ENCODE data around the gene ZNF768.

The ZNF768 gene

DNA sequence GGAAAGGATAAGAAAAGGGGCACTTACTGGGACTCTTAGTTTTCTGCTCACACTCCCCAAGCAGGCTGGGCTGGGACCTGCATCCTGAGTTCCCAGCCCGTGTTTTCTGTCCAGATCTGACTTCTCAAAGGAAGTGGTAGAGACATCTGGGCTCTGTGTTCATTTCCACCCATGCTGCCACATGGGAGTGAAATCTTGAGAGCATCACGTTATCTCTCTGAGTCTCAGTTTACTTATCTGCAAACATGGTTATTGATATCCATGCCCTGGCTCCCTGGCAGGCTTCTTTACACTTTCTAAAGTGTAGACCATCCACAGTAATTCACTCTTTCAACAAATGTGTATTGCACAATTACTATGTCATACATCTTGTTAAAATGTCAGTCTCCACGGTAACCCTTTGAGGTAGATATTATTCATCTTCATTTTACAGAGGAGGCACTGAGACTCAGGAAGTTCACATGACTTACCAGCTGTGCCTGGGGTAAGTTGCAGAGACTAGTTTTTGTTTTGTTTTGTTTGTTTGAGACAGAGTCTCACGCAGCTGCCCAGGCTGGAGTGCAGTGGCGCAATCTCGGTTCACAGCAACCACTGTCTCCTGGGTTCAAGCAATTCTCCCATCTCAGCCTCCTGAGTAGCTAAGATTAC, 41.7 kb upstream of the ZNF768 start:
- no peaks in the 10 kb centered on the region for H3K9me3 ChIP-seq (ENCODE audit: insufficient read depth, low read length, severe bottlenecking)
- peaks cover 9% of the 10 kb centered on the region; the same call in 1 of the 2 replicates for H3K36me3 ChIP-seq (ENCODE audit: insufficient read depth, low read length)
- no peak overlapping the region for H3K4me3 ChIP-seq (ENCODE audit: low read depth in 1 of 2, low read length in 2 of 2)
- peaks cover 44% of the 10 kb centered on the region for H3K4me1 ChIP-seq (ENCODE audit: insufficient read depth, low read length)
- TF ChIP-seq, protein P1, sequence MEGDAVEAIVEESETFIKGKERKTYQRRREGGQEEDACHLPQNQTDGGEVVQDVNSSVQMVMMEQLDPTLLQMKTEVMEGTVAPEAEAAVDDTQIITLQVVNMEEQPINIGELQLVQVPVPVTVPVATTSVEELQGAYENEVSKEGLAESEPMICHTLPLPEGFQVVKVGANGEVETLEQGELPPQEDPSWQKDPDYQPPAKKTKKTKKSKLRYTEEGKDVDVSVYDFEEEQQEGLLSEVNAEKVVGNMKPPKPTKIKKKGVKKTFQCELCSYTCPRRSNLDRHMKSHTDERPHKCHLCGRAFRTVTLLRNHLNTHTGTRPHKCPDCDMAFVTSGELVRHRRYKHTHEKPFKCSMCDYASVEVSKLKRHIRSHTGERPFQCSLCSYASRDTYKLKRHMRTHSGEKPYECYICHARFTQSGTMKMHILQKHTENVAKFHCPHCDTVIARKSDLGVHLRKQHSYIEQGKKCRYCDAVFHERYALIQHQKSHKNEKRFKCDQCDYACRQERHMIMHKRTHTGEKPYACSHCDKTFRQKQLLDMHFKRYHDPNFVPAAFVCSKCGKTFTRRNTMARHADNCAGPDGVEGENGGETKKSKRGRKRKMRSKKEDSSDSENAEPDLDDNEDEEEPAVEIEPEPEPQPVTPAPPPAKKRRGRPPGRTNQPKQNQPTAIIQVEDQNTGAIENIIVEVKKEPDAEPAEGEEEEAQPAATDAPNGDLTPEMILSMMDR (IDR thresholded peaks at IDR 0.05; ENCODE audit: borderline replicate concordance, extremely low read depth, low read length, poor library complexity, severe bottlenecking) = no peak
- TF ChIP-seq EZH2 (IDR thresholded peaks at IDR 0.05; ENCODE audit: borderline replicate concordance, low read depth, low read length, severe bottlenecking) = no peak
- no peak overlapping the region for H3K4me2 ChIP-seq (ENCODE audit: insufficient read depth, low read length)
- no peaks in the 10 kb centered on the region for H4K20me1 ChIP-seq (ENCODE audit: insufficient read depth, low read length)
- peaks cover 27% of the 10 kb centered on the region for H3K79me2 ChIP-seq (ENCODE audit: insufficient read depth, low read length)
- ATAC-seq (ENCODE audit: insufficient read depth, low read depth) (no peak), DNase-seq (peak; percentile 43)
- no peaks in the 10 kb centered on the region for H3K27me3 ChIP-seq (ENCODE audit: insufficient read depth, low read length, poor library complexity)
- no peak overlapping the region for H3K9ac ChIP-seq (ENCODE audit: low read depth, low read length)
- H2AFZ ChIP-seq (ENCODE audit: low read depth, low read length) = no peak overlapping the region
- H3K27ac ChIP-seq (ENCODE audit: low read length) = 0 out of 2 replicates have a peak overlapping the region, but pooled peaks have one; percentile 20

GRCh38 chr16:30567160-30567990, 41.0 kb upstream of the ZNF768 start:
- DNase-seq (no peak), ATAC-seq (ENCODE audit: insufficient read depth, low read depth) (no peak)
- Histone ChIP-seq H3K4me2 (ENCODE audit: insufficient read depth, low read length) (no peak overlapping the region), H3K27me3 (ENCODE audit: insufficient read depth, low read length, poor library complexity) (no peaks in the 10 kb centered on the region), H3K4me1 (ENCODE audit: insufficient read depth, low read length) (peaks cover 36% of the 10 kb centered on the region), H2AFZ (ENCODE audit: low read depth, low read length) (no peak overlapping the region), H3K27ac (ENCODE audit: low read length) (no peak overlapping the region), H3K9me3 (ENCODE audit: insufficient read depth, low read length, severe bottlenecking) (no peaks in the 10 kb centered on the region), H3K4me3 (ENCODE audit: low read depth in 1 of 2, low read length in 2 of 2) (no peak overlapping the region), H3K36me3 (ENCODE audit: insufficient read depth, low read length) (peaks cover 9% of the 10 kb centered on the region; the same call in 1 of the 2 replicates), H4K20me1 (ENCODE audit: insufficient read depth, low read length) (no peaks in the 10 kb centered on the region), H3K9ac (ENCODE audit: low read depth, low read length) (no peak overlapping the region), H3K79me2 (ENCODE audit: insufficient read depth, low read length) (peaks cover 19% of the 10 kb centered on the region)
- TF ChIP-seq, protein P1 (IDR thresholded peaks at IDR 0.05; ENCODE audit: borderline replicate concordance, extremely low read depth, low read length, poor library complexity, severe bottlenecking) = no peak
- TF ChIP-seq EZH2 (IDR thresholded peaks at IDR 0.05; ENCODE audit: borderline replicate concordance, low read depth, low read length, severe bottlenecking) = no peak

DNA sequence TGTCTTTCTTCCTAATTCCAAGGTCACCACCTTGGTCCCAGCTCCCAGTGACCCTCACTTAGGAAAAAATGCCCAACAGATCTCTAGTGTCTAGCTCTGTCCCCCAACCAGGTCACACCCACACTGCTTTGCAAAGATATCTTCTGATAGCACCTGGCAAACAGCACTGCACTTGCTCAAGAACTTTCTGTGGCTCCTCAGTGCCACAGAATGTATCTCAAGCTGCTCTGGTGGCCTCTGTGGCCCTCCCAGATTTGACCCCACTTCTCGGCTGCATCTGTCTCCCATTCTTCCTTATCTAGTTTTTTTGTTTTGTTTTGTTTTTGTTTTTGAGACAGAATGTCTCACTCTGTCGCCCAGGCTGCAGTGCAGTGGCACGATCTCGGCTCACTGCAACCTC, 40.2 kb upstream of the ZNF768 start:
- Histone ChIP-seq H3K9ac (ENCODE audit: low read depth, low read length) (no peak overlapping the region), H3K27ac (ENCODE audit: low read length) (no peak overlapping the region), H4K20me1 (ENCODE audit: insufficient read depth, low read length) (no peaks in the 10 kb centered on the region), H3K4me1 (ENCODE audit: insufficient read depth, low read length) (peaks cover 35% of the 10 kb centered on the region), H3K27me3 (ENCODE audit: insufficient read depth, low read length, poor library complexity) (no peaks in the 10 kb centered on the region), H2AFZ (ENCODE audit: low read depth, low read length) (no peak overlapping the region), H3K4me3 (ENCODE audit: low read depth in 1 of 2, low read length in 2 of 2) (no peak overlapping the region), H3K4me2 (ENCODE audit: insufficient read depth, low read length) (no peak overlapping the region), H3K36me3 (ENCODE audit: insufficient read depth, low read length) (peaks cover 9% of the 10 kb centered on the region; the same call in 1 of the 2 replicates), H3K9me3 (ENCODE audit: insufficient read depth, low read length, severe bottlenecking) (no peaks in the 10 kb centered on the region), H3K79me2 (ENCODE audit: insufficient read depth, low read length) (peaks cover 17% of the 10 kb centered on the region)
- ATAC-seq (ENCODE audit: insufficient read depth, low read depth) = no peak
- DNase-seq = no peak
- no peak for TF ChIP-seq EZH2 (IDR thresholded peaks at IDR 0.05; ENCODE audit: borderline replicate concordance, low read depth, low read length, severe bottlenecking)
- TF ChIP-seq, protein P1 (IDR thresholded peaks at IDR 0.05; ENCODE audit: borderline replicate concordance, extremely low read depth, low read length, poor library complexity, severe bottlenecking) = no peak
